ENCODE data around the gene LHX3. TPM values are rescaled to one million over a fixed set of nuclear protein-coding genes. Genes with fewer than 3 reads are reported as not detected.
A peak's percentile ranks its signal among the peaks of the same experiment; 100 is the strongest.
"Not testable (repeated sequence)": the region's sequence is repeated elsewhere in the genome, so short reads cannot be mapped to it uniquely, and the experiment has no call there.

Gene LHX3
- total RNA-seq, 1 experiment from 2014 or later, result not detected

DNA sequence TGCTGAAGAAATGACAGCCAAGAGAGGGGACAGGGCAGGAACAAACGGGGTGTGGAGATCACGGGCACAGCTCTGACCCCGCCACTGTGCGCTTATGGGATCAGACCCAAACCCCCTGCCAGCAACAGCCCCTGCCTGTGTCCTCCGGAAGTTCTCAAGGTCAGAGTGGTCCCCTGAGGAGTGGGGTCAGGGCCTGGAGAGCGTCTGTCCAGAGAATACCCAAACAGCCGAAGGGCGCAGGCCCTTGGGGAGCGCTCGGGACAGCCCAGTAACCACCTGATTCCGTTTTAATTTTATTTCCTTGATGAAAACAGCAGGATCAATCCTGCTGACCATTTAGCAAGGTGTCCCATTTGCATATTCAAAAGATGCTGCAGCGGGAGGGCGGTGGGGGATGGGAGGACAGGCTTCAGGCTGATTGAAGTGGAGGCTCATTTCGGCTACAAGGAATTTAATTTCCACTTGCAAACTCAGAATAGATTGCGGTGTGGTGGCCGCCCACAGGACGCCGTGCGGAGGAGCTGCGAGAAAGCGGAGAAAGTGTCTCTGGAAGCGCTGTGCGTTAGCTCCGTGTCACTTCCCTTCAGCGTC lies 53.6 kb downstream of the LHX3 start:
- Histone ChIP-seq H3K79me2 (ENCODE audit: insufficient read depth, low read length) (no peaks in the 10 kb centered on the region), H3K23ac (ENCODE audit: insufficient read length, low read depth, low read length) (no peak overlapping the region), H3T11ph (ENCODE audit: low read length) (no peak overlapping the region), H3K79me1 (ENCODE audit: insufficient read depth, low read depth, low read length, poor library complexity, severe bottlenecking) (no peaks in the 10 kb centered on the region), H2BK120ac (ENCODE audit: low read depth, low read length, poor library complexity, severe bottlenecking) (no peak overlapping the region), H3K14ac (ENCODE audit: insufficient read depth, low read length) (peak overlapping the region; percentile 27; the same call in 1 of the 2 replicates), H4K20me1 (ENCODE audit: control insufficient read depth, insufficient read depth, insufficient read length) (no peaks in the 10 kb centered on the region), H3K4me2 (ENCODE audit: insufficient read depth, insufficient read length, low read length) (peak overlapping the region; percentile 30), H3K23me2 (ENCODE audit: insufficient read length, low read depth, low read length, poor library complexity, severe bottlenecking) (no peaks in the 10 kb centered on the region), H2AK5ac (ENCODE audit: insufficient read length, low read length) (no peak overlapping the region), H3K4me1 (ENCODE audit: insufficient read depth, low read length) (no peaks in the 10 kb centered on the region; the same call in 1 of the 2 replicates), H3K9ac (ENCODE audit: extremely low read depth, insufficient read length, low read length) (no peak overlapping the region), H3K18ac (ENCODE audit: insufficient read length, low read depth, low read length) (no peak overlapping the region), H2BK15ac (ENCODE audit: low read depth, low read length) (no peak overlapping the region), H2BK20ac (ENCODE audit: low read depth, low read length, poor library complexity, severe bottlenecking) (no peak overlapping the region), H3K4ac (ENCODE audit: low read depth, low read length) (no peak overlapping the region), H3K27ac (ENCODE audit: insufficient read length, low read depth, low read length) (no peak overlapping the region), H4K91ac (ENCODE audit: insufficient read length, low read depth, low read length) (no peak overlapping the region), H2AFZ (ENCODE audit: low read length) (no peak overlapping the region), H3K9me3 (ENCODE audit: control insufficient read depth, low read depth, low read length) (no peaks in the 10 kb centered on the region), H3K27me3 (ENCODE audit: insufficient read depth, low read length) (no peaks in the 10 kb centered on the region), H2BK12ac (ENCODE audit: insufficient read length, low read depth, low read length) (no peak overlapping the region), H4K8ac (replicated peaks; ENCODE audit: insufficient read length, low read depth, low read length) (no peak overlapping the region), H3K56ac (ENCODE audit: insufficient read length, low read depth, low read length) (no peak overlapping the region), H2BK5ac (ENCODE audit: insufficient read length, low read length) (no peak overlapping the region), H4K5ac (ENCODE audit: insufficient read length, low read depth, low read length) (no peak overlapping the region)
- TF ChIP-seq, protein P1, sequence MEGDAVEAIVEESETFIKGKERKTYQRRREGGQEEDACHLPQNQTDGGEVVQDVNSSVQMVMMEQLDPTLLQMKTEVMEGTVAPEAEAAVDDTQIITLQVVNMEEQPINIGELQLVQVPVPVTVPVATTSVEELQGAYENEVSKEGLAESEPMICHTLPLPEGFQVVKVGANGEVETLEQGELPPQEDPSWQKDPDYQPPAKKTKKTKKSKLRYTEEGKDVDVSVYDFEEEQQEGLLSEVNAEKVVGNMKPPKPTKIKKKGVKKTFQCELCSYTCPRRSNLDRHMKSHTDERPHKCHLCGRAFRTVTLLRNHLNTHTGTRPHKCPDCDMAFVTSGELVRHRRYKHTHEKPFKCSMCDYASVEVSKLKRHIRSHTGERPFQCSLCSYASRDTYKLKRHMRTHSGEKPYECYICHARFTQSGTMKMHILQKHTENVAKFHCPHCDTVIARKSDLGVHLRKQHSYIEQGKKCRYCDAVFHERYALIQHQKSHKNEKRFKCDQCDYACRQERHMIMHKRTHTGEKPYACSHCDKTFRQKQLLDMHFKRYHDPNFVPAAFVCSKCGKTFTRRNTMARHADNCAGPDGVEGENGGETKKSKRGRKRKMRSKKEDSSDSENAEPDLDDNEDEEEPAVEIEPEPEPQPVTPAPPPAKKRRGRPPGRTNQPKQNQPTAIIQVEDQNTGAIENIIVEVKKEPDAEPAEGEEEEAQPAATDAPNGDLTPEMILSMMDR (conservative IDR thresholded peaks at IDR 0.05), result no peak
- no CpG with 5 or more reads among the region's 25 CpGs for WGBS (ENCODE audit: extremely low coverage, insufficient read length, low lambda C conversion rate)
- Mint-ChIP-seq H3K27me3 (ENCODE audit: low read depth) (peaks cover 16% of the 10 kb centered on the region), H3K4me1 (peaks cover 7 to 17% of the 10 kb centered on the region in 2 experiments), H3K9me3 (peaks cover 0 to 3% of the 10 kb centered on the region in 2 experiments; a peak in 2 of 5 replicates), H3K36me3 (ENCODE audit: insufficient read depth in 1 of 3, low read depth in 3 of 3) (no peaks in the 10 kb centered on the region; a peak in 1 of 7 replicates), H3K27ac (peak overlapping the region in 2 of 3 experiments; percentile 50 to 65; a peak in 3 of 7 replicates), H3K4me3 (peak overlapping the region; percentile 24 to 63; a peak in 3 of 5 replicates)
- DNase-seq, result peak; percentile 62

DNA sequence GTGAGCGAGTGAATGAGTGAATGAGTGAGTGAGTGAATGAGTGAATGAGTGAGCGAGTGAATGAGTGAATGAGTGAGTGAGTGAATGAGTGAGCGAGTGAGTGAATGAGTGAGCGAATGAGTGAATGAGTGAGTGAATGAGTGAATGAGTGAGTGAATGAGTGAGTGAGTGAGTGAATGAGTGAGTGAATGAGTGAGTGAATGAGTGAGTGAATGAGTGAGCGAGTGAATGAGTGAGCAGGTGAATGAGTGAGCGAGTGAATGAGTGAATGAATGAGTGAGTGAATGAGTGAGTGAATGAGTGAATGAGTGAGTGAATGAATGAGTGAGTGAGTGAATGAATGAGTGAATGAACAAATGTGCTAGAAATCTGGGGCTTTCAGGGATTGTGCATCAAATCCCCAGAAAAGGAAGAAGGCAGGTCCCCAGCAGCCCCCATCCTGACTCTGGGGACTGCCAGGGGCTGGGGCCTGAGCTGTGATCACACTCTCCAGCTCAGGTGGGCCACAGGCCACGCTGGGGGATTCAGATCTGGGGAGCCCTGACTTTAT lies 54.2 kb downstream of the LHX3 start:
- H3K9me3 Mint-ChIP-seq; H3K4me1 ChIP-seq (ENCODE audit: insufficient read depth, low read length); H3K4me3 Mint-ChIP-seq; H4K8ac ChIP-seq (replicated peaks; ENCODE audit: insufficient read length, low read depth, low read length); H2BK15ac ChIP-seq (ENCODE audit: low read depth, low read length); H2AK5ac ChIP-seq (ENCODE audit: insufficient read length, low read length); H3K23ac ChIP-seq (ENCODE audit: insufficient read length, low read depth, low read length); H3K79me2 ChIP-seq (ENCODE audit: insufficient read depth, low read length); H3K18ac ChIP-seq (ENCODE audit: insufficient read length, low read depth, low read length); H3K4ac ChIP-seq (ENCODE audit: low read depth, low read length); H3K14ac ChIP-seq (ENCODE audit: insufficient read depth, low read length); H3K9me3 ChIP-seq (ENCODE audit: control insufficient read depth, low read depth, low read length); H3K23me2 ChIP-seq (ENCODE audit: insufficient read length, low read depth, low read length, poor library complexity, severe bottlenecking); H3K36me3 Mint-ChIP-seq (ENCODE audit: insufficient read depth in 1 of 3, low read depth in 3 of 3); H2BK12ac ChIP-seq (ENCODE audit: insufficient read length, low read depth, low read length); H4K91ac ChIP-seq (ENCODE audit: insufficient read length, low read depth, low read length); H3K56ac ChIP-seq (ENCODE audit: insufficient read length, low read depth, low read length); H4K5ac ChIP-seq (ENCODE audit: insufficient read length, low read depth, low read length); H2BK20ac ChIP-seq (ENCODE audit: low read depth, low read length, poor library complexity, severe bottlenecking); H2BK5ac ChIP-seq (ENCODE audit: insufficient read length, low read length); H3K27me3 ChIP-seq (ENCODE audit: insufficient read depth, low read length); H2BK120ac ChIP-seq (ENCODE audit: low read depth, low read length, poor library complexity, severe bottlenecking); H4K20me1 ChIP-seq (ENCODE audit: control insufficient read depth, insufficient read depth, insufficient read length); H3K9ac ChIP-seq (ENCODE audit: extremely low read depth, insufficient read length, low read length); H3K27ac ChIP-seq (ENCODE audit: insufficient read length, low read depth, low read length); H3K79me1 ChIP-seq (ENCODE audit: insufficient read depth, low read depth, low read length, poor library complexity, severe bottlenecking); DNase-seq; H3K27ac Mint-ChIP-seq; H2AFZ ChIP-seq (ENCODE audit: low read length); H3T11ph ChIP-seq (ENCODE audit: low read length): not testable (repeated sequence)
- peak overlapping the region; percentile 30 for H3K4me2 ChIP-seq (ENCODE audit: insufficient read depth, insufficient read length, low read length)
- Mint-ChIP-seq H3K4me1 (peaks cover 7 to 20% of the 10 kb centered on the region in 2 experiments), H3K27me3 (ENCODE audit: low read depth) (peaks cover 16% of the 10 kb centered on the region)
- 100% methylated on average over 3 of the region's 7 CpGs for WGBS (ENCODE audit: extremely low coverage, insufficient read length, low lambda C conversion rate)

Data from H9 (cell line).